DND-41 (cell line): ENCODE data around the gene P2RX1.
A peak's percentile ranks its signal among the peaks of the same experiment; 100 is the strongest.

Experiments used
- ATAC-seq: fragments of 200-7000 bp; cut with Tn5 transposase; 3 replicates; pipeline ENCODE4 v1.9.1; 2021; ENCODE audit warnings: low read depth; ENCODE audit not compliant: insufficient read depth
- DNase-seq: peaks from one replicate; pipeline ENCODE4 v3.0.0-alpha.2; 2020
- H2AFZ ChIP-seq: 2 replicates; pipeline ENCODE4 v1.6.0; 2012; ENCODE audit warnings: low read depth, low read length
- H3K27ac ChIP-seq: 2 replicates; pipeline ENCODE4 v1.5.1; 2012; ENCODE audit warnings: low read length, inconsistent platforms
- H3K27me3 ChIP-seq: fragments of 200-600 bp; sonication (generic); 2 replicates; pipeline ENCODE4 v1.6.0; 2012; ENCODE audit warnings: low read length, mild to moderate bottlenecking, inconsistent platforms; ENCODE audit not compliant: insufficient read depth, poor library complexity
- H3K36me3 ChIP-seq: 2 replicates; pipeline ENCODE4 v1.5.1; 2012; ENCODE audit warnings: low read length, inconsistent platforms; ENCODE audit not compliant: insufficient read depth
- H3K4me1 ChIP-seq: 2 replicates; pipeline ENCODE4 v1.5.1; 2012; ENCODE audit warnings: mild to moderate bottlenecking, low read length; ENCODE audit not compliant: insufficient read depth
- H3K4me2 ChIP-seq: 2 replicates; pipeline ENCODE4 v1.6.0; 2012; ENCODE audit warnings: mild to moderate bottlenecking, moderate library complexity, low read length, inconsistent platforms; ENCODE audit not compliant: insufficient read depth
- H3K4me3 ChIP-seq, 2 experiments: fragments of 200-600 bp in 1 of 2; shearing (Covaris generic) in 1 of 2; 2 replicates each; pipeline ENCODE4 v1.5.1; 2012 to 2016; ENCODE audit warnings: inconsistent platforms in 2 of 2, low read length in 2 of 2, mild to moderate bottlenecking in 2 of 2, low read depth in 1 of 2, moderate library complexity in 1 of 2
- H3K79me2 ChIP-seq: 2 replicates; pipeline ENCODE4 v1.6.0; 2012; ENCODE audit warnings: low read length, inconsistent platforms; ENCODE audit not compliant: insufficient read depth
- H3K9ac ChIP-seq: 2 replicates; pipeline ENCODE4 v1.6.0; 2012; ENCODE audit warnings: low read depth, mild to moderate bottlenecking, inconsistent platforms, low read length, moderate library complexity
- H3K9me3 ChIP-seq: 2 replicates; pipeline ENCODE4 v1.5.1; 2012; ENCODE audit warnings: low read length, moderate library complexity, mild to moderate bottlenecking, inconsistent platforms; ENCODE audit not compliant: insufficient read depth, severe bottlenecking
- H4K20me1 ChIP-seq: 2 replicates; pipeline ENCODE4 v1.6.0; 2012; ENCODE audit warnings: low read length; ENCODE audit not compliant: insufficient read depth
- CTCF ChIP-seq: IDR thresholded peaks from 2 replicates; pipeline ENCODE4 v1.5.1; 2012; ENCODE audit warnings: borderline replicate concordance, low read length, moderate library complexity, mild to moderate bottlenecking; ENCODE audit not compliant: poor library complexity, severe bottlenecking; ENCODE audit errors: extremely low read depth
- EZH2 ChIP-seq: IDR thresholded peaks from 3 replicates; pipeline ENCODE4 v1.6.1; 2012; ENCODE audit warnings: borderline replicate concordance, low read depth, mild to moderate bottlenecking, moderate library complexity, low read length, inconsistent platforms; ENCODE audit not compliant: severe bottlenecking

The P2RX1 gene

GRCh38 chr17:3961564-3962047 is 45.3 kb upstream of the P2RX1 start:
- ATAC-seq, result peak; percentile 62

GRCh38 chr17:3960764-3961163 is 44.5 kb upstream of the P2RX1 start:
- H3K4me2 ChIP-seq, result peak overlapping the region; percentile 91
- no peak overlapping the region for H2AFZ ChIP-seq
- ATAC-seq, result no peak
- H3K4me3 ChIP-seq, result peak overlapping the region in 1 of 2 experiments; percentile 90; a peak in 2 of 4 replicates
- H3K27ac ChIP-seq, result peak overlapping the region; percentile 99
- peaks cover 68% of the 10 kb centered on the region for H3K4me1 ChIP-seq
- TF ChIP-seq CTCF (peak; percentile 7), EZH2 (no peak)
- H4K20me1 ChIP-seq, result peaks cover 61% of the 10 kb centered on the region
- peaks cover 81% of the 10 kb centered on the region for H3K79me2 ChIP-seq
- no peaks in the 10 kb centered on the region for H3K27me3 ChIP-seq
- DNase-seq, result no peak
- no peaks in the 10 kb centered on the region for H3K9me3 ChIP-seq
- peaks cover 54% of the 10 kb centered on the region for H3K36me3 ChIP-seq
- H3K9ac ChIP-seq, result peak overlapping the region; percentile 83

More at GRCh38 chr17:3961564-3962047, 45.3 kb upstream of the P2RX1 start:
- Histone ChIP-seq H3K79me2 (peaks cover 73% of the 10 kb centered on the region), H3K27me3 (no peaks in the 10 kb centered on the region), H3K9ac (peak overlapping the region; percentile 83), H3K4me1 (peaks cover 66% of the 10 kb centered on the region), H4K20me1 (peaks cover 53% of the 10 kb centered on the region), H3K36me3 (peaks cover 47% of the 10 kb centered on the region), H3K9me3 (no peaks in the 10 kb centered on the region), H2AFZ (no peak overlapping the region), H3K27ac (peak overlapping the region; percentile 99), H3K4me2 (peak overlapping the region; percentile 91), H3K4me3 (peak overlapping the region; percentile 66 to 90; a peak in 3 of 4 replicates)
- TF ChIP-seq EZH2, result no peak
- no peak for TF ChIP-seq CTCF
- peak; percentile 95 for DNase-seq

- TF ChIP-seq EZH2 (no peak), CTCF (no peak)
- H3K27me3 ChIP-seq, result no peaks in the 10 kb centered on the region
- no peak overlapping the region for H2AFZ ChIP-seq
- peak overlapping the region; percentile 91 for H3K4me2 ChIP-seq
- H4K20me1 ChIP-seq, result peaks cover 67% of the 10 kb centered on the region
- H3K9ac ChIP-seq, result peak overlapping the region; percentile 83
- no peaks in the 10 kb centered on the region for H3K9me3 ChIP-seq
- peak overlapping the region in 1 of 2 experiments; percentile 90; a peak in 1 of 4 replicates for H3K4me3 ChIP-seq
- H3K79me2 ChIP-seq, result peaks cover 88% of the 10 kb centered on the region
- H3K4me1 ChIP-seq, result peaks cover 61% of the 10 kb centered on the region
- no peak for ATAC-seq
- H3K27ac ChIP-seq, result peak overlapping the region; percentile 99
- H3K36me3 ChIP-seq, result peaks cover 60% of the 10 kb centered on the region
- DNase-seq, result no peak
These were observed 43.8 kb upstream of the P2RX1 start for GRCh38 chr17:3959921-3960601.
